Erythroblast (primary cell): Measurements from ENCODE around the gene DNAJB8.

Source experiments
- GATA1 ChIP-seq: IDR thresholded peaks from 2 replicates; pipeline ENCODE4 v1.6.1; 2011; ENCODE audit warnings: low read depth, mild to moderate bottlenecking, control low read depth, low read length, moderate library complexity
- POLR2A ChIP-seq: IDR thresholded peaks from 2 replicates; pipeline ENCODE4 v1.6.1; 2011; ENCODE audit warnings: mild to moderate bottlenecking, low read length

DNA sequence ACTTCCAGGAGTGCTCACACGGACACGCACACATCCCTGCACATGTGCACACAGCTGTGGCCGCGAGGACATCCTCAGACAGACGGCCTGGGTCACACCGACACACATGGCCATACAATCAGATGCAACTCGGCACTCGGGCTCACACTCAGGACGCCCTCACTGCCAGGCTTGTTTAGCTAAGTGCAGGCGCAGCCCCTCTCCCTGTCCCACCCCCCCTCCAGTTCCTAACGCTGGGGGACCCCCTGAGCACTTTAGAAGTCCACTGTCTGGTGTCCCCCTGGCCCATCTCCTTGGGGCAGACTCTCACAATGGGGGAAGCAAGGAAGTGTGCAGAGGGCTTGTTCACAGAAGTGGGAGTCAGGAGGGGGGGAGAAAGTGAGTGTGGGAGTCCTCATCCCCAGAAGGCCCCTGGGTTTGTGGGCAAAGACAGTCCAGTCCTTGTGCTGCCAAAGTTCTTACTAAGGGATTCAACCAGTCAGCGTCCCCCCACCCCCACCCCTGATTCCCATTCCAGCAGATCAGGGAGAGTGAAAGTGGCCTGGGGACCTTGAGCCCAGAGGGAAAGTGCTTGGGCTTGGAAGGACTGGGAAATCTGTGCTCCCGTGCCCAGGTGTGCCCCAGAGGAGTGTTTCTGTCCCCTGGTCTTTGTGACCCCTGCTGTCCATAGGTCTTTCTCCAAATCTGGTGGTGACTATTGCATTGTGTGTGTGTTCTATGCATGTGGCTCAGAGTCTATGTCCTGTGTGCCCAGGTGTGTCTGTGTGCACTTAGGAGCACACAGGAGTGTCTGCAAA lies 27.1 kb upstream of the DNAJB8 start:
- TF ChIP-seq POLR2A (peak; percentile 34), GATA1 (no peak)
